Neural progenitor cell (in vitro differentiated cells): ENCODE measurements around the gene BICDL2. TPM values are rescaled to one million over a fixed set of nuclear protein-coding genes. Genes with fewer than 3 reads are reported as not detected.

Experiments used
- DNase-seq: peaks from one replicate; pipeline ENCODE4 v3.0.0-alpha.2; 2016; ENCODE audit warnings: low spot score
- H2AFZ ChIP-seq: fragments of 200-600 bp; sonication (generic); replicated peaks from 2 replicates; pipeline ENCODE4 v1.6.1; 2016; ENCODE audit warnings: antibody characterized with exemption
- H3F3A ChIP-seq: fragments of 200-600 bp; sonication (generic); 2 replicates; pipeline ENCODE4 v1.6.1; 2016; ENCODE audit warnings: antibody characterized with exemption, low read depth
- H3K27ac ChIP-seq: fragments of 200-600 bp; sonication (generic); 2 replicates; pipeline ENCODE4 v1.5.1; 2016; ENCODE audit warnings: mild to moderate bottlenecking
- H3K27me3 ChIP-seq: fragments of 200-600 bp; sonication (generic); 2 replicates; pipeline ENCODE4 v1.6.1; 2016; ENCODE audit warnings: mild to moderate bottlenecking, moderate library complexity
- H3K36me3 ChIP-seq: fragments of 200-600 bp; sonication (generic); 2 replicates; pipeline ENCODE4 v1.5.1; 2016
- H3K4me1 ChIP-seq: fragments of 200-600 bp; sonication (generic); 2 replicates; pipeline ENCODE4 v1.6.1; 2016; ENCODE audit warnings: mixed run types
- H3K4me2 ChIP-seq: fragments of 200-600 bp; sonication (generic); 2 replicates; pipeline ENCODE4 v1.6.1; 2016
- H3K4me3 ChIP-seq: fragments of 200-600 bp; sonication (generic); 2 replicates; pipeline ENCODE4 v1.5.1; 2016
- H3K79me2 ChIP-seq: fragments of 200-600 bp; sonication (generic); 2 replicates; pipeline ENCODE4 v1.6.1; 2016; ENCODE audit warnings: low read depth
- H3K9ac ChIP-seq: fragments of 200-600 bp; sonication (generic); 2 replicates; pipeline ENCODE4 v1.6.1; 2016
- H3K9me3 ChIP-seq: fragments of 200-600 bp; sonication (generic); 2 replicates; pipeline ENCODE4 v1.5.1; 2016; ENCODE audit warnings: low read depth
- H4K20me1 ChIP-seq: fragments of 200-600 bp; sonication (generic); 2 replicates; pipeline ENCODE4 v1.6.1; 2016; ENCODE audit warnings: low read depth
- H3K27ac Mint-ChIP-seq: 3 replicates; pipeline ENCODE4 v1.8.0; 2021; ENCODE audit warnings: mixed read lengths
- H3K27me3 Mint-ChIP-seq: 2 replicates; pipeline ENCODE4 v1.8.0; 2022; ENCODE audit warnings: low read depth, mild to moderate bottlenecking, inconsistent platforms, moderate library complexity, mixed read lengths; ENCODE audit not compliant: insufficient read depth
- H3K36me3 Mint-ChIP-seq: 3 replicates; pipeline ENCODE4 v1.8.0; 2021; ENCODE audit warnings: mixed read lengths
- H3K4me1 Mint-ChIP-seq: 3 replicates; pipeline ENCODE4 v1.8.0; 2021; ENCODE audit warnings: mixed read lengths
- H3K4me3 Mint-ChIP-seq: 3 replicates; pipeline ENCODE4 v1.8.0; 2021; ENCODE audit warnings: mild to moderate bottlenecking, moderate library complexity, mixed read lengths
- H3K9me3 Mint-ChIP-seq: 3 replicates; pipeline ENCODE4 v1.8.0; 2020; ENCODE audit warnings: mixed read lengths
- EZH2 ChIP-seq: fragments of 200-600 bp; sonication (generic); IDR thresholded peaks from 2 replicates; pipeline ENCODE4 v1.6.1; 2017; ENCODE audit warnings: antibody characterized with exemption, mild to moderate bottlenecking, moderate library complexity
- EZH2phosphoT487 ChIP-seq: fragments of 200-600 bp; sonication (generic); IDR thresholded peaks from 2 replicates; pipeline ENCODE4 v1.6.1; 2017; ENCODE audit warnings: antibody characterized with exemption
- total RNA-seq: library from RNA; depleted of rRNA; stranded (reverse); fragments of >200 nt; gene quantifications from 2 replicates; pipeline ENCODE4 v1.2.3, GENCODE V29; 2015; ENCODE audit warnings: low replicate concordance
- TF ChIP-seq, protein P1 (sequence below): fragments of 200-600 bp; sonication (generic); IDR thresholded peaks from 2 replicates; pipeline ENCODE4 v1.5.1; 2017; ENCODE audit warnings: antibody characterized with exemption, mild to moderate bottlenecking

The BICDL2 gene
- total RNA-seq, 1 donor from 2014 or later = not detected

DNA sequence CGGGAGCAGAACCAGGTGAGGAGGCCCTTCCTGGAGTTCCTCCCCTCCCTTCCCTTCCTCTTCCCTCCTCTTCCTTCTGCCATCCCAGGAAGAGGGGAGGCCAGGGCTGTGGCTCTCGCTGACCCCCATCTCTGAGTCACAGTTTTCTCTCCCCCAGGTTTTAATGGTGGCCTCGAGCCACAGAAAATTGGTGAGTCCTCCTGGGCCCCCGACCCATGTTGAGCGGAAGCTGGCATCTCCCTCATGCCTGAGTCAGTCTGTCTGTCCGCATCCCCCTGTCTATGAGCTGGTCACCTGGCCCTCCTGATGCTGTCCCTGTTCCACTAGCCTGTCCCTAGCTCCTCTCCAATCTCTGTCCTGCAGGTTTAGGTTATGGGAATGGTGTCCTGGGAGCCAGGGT, 36.8 kb downstream of the BICDL2 start:
- H3K4me1 ChIP-seq = no peaks in the 10 kb centered on the region
- no peak for DNase-seq
- no peak overlapping the region for H2AFZ ChIP-seq
- H3K27me3 Mint-ChIP-seq = peaks cover 8% of the 10 kb centered on the region
- no peaks in the 10 kb centered on the region for H3K36me3 Mint-ChIP-seq
- peaks cover 3% of the 10 kb centered on the region for H3F3A ChIP-seq
- H3K27me3 ChIP-seq = peaks cover 4% of the 10 kb centered on the region
- H3K27ac ChIP-seq = no peak overlapping the region
- no peak overlapping the region for H3K4me2 ChIP-seq
- peaks cover 2% of the 10 kb centered on the region for H3K4me1 Mint-ChIP-seq
- TF ChIP-seq EZH2phosphoT487 (no peak), EZH2 (no peak)
- TF ChIP-seq, protein P1, sequence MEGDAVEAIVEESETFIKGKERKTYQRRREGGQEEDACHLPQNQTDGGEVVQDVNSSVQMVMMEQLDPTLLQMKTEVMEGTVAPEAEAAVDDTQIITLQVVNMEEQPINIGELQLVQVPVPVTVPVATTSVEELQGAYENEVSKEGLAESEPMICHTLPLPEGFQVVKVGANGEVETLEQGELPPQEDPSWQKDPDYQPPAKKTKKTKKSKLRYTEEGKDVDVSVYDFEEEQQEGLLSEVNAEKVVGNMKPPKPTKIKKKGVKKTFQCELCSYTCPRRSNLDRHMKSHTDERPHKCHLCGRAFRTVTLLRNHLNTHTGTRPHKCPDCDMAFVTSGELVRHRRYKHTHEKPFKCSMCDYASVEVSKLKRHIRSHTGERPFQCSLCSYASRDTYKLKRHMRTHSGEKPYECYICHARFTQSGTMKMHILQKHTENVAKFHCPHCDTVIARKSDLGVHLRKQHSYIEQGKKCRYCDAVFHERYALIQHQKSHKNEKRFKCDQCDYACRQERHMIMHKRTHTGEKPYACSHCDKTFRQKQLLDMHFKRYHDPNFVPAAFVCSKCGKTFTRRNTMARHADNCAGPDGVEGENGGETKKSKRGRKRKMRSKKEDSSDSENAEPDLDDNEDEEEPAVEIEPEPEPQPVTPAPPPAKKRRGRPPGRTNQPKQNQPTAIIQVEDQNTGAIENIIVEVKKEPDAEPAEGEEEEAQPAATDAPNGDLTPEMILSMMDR = no peak
- H3K9me3 ChIP-seq = no peaks in the 10 kb centered on the region
- H3K4me3 Mint-ChIP-seq = peak overlapping the region; percentile 13
- no peaks in the 10 kb centered on the region for H3K36me3 ChIP-seq
- no peak overlapping the region for H3K4me3 ChIP-seq
- no peaks in the 10 kb centered on the region for H3K79me2 ChIP-seq
- H3K9me3 Mint-ChIP-seq = peaks cover 2% of the 10 kb centered on the region
- H3K27ac Mint-ChIP-seq = no peak overlapping the region
- H3K9ac ChIP-seq = no peak overlapping the region
- H4K20me1 ChIP-seq = peaks cover 3% of the 10 kb centered on the region

DNA sequence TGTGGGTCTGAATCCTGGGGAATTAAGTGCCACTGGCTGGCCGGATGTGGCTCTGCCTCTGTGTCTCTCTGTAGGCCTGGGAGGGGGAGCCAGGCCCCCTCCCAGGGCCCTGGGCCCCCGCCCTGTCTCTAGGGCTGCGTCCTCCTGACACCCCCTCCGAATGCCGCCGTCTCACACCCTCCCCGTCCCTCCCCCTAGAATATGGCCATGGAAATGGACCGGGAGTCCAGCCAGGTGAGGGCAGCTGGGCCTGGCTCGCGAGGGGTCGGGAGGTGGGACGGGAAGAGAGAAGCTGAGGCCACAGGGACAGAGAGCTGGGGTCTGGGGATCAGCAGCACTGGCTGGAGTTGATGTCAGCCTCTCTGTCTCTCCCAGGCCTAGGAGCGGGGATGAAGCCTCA, 40.4 kb downstream of the BICDL2 start:
- no peak for TF ChIP-seq EZH2phosphoT487
- TF ChIP-seq EZH2 = no peak
- TF ChIP-seq, protein P1 = no peak

DNA sequence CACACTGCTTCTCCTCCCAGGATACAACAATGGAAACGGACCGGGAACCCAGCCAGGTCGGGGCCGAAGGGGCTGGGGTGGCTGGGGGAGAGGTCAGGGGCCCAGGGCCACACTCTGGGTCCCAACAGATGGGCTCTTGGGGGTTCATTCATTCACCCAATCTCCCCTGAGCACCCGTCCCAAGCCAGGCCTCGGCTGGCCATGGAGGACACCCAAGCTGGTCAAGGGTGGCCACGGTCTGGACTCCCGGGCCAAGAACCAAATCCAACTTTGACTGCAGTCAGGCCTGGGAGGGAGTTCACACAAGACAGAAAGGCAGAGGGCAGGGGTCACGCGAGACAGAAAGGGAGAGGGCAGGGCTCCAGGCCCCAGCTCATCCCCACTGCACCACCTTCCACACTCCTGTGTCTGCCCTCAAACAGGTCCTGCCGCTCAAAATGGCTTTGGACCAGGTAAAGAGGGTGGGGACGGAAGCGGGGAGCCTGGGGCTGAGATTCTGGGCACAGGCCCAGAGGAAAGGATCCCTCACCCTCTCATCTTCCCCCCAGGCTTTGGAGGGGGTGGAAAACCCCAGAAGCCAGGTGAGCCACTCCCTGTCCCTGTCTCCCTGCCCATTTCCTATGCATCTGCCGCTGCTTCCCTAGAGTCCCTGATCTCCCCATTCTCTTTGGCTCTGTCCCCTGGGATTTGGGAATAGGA, 44.2 kb downstream of the BICDL2 start:
- Histone ChIP-seq H3F3A (no peaks in the 10 kb centered on the region), H3K27ac (no peak overlapping the region), H3K4me2 (no peak overlapping the region), H3K9ac (no peak overlapping the region), H2AFZ (no peak overlapping the region), H3K27me3 (no peaks in the 10 kb centered on the region), H3K36me3 (no peaks in the 10 kb centered on the region), H4K20me1 (no peaks in the 10 kb centered on the region), H3K4me1 (peaks cover 4% of the 10 kb centered on the region), H3K9me3 (no peaks in the 10 kb centered on the region), H3K4me3 (no peak overlapping the region), H3K79me2 (no peaks in the 10 kb centered on the region)
- no peak overlapping the region for H3K27ac Mint-ChIP-seq
- no peak for TF ChIP-seq EZH2phosphoT487
- TF ChIP-seq, protein P1 = no peak
- no peak for TF ChIP-seq EZH2
- no peaks in the 10 kb centered on the region for H3K4me1 Mint-ChIP-seq
- H3K36me3 Mint-ChIP-seq = no peaks in the 10 kb centered on the region
- DNase-seq = no peak
- no peak overlapping the region for H3K4me3 Mint-ChIP-seq
- H3K27me3 Mint-ChIP-seq = peaks cover 2% of the 10 kb centered on the region
- no peaks in the 10 kb centered on the region for H3K9me3 Mint-ChIP-seq

More for the DNA sequence above, 40.4 kb downstream of the BICDL2 start:
- Mint-ChIP-seq H3K36me3 (no peaks in the 10 kb centered on the region), H3K27ac (no peak overlapping the region), H3K9me3 (no peaks in the 10 kb centered on the region), H3K27me3 (peaks cover 2% of the 10 kb centered on the region), H3K4me3 (no peak overlapping the region), H3K4me1 (no peaks in the 10 kb centered on the region)
- H4K20me1 ChIP-seq = no peaks in the 10 kb centered on the region
- H3F3A ChIP-seq = no peaks in the 10 kb centered on the region
- H3K27me3 ChIP-seq = no peaks in the 10 kb centered on the region
- H3K4me1 ChIP-seq = no peaks in the 10 kb centered on the region
- H2AFZ ChIP-seq = no peak overlapping the region
- no peak for DNase-seq
- no peak overlapping the region for H3K4me2 ChIP-seq
- H3K27ac ChIP-seq = no peak overlapping the region
- H3K9me3 ChIP-seq = no peaks in the 10 kb centered on the region
- H3K4me3 ChIP-seq = no peak overlapping the region
- H3K79me2 ChIP-seq = no peaks in the 10 kb centered on the region
- no peaks in the 10 kb centered on the region for H3K36me3 ChIP-seq
- no peak overlapping the region for H3K9ac ChIP-seq
